Peyer's patch (tissue), 4 donors: ENCODE data around the gene FNDC1. TPM values are rescaled to one million over a fixed set of nuclear protein-coding genes. Genes with fewer than 3 reads are reported as not detected.

Experiments used
- DNase-seq, 3 donors: peaks; one replicate each; pipeline ENCODE4 v3.0.0-alpha.2; 2017 to 2019
- H3K27ac ChIP-seq, 4 donors: fragments of 200-600 bp; sonication (generic); one replicate each; pipeline ENCODE4 v1.5.1; 2016 to 2019
- H3K27me3 ChIP-seq, 2 donors: fragments of 200-600 bp; sonication (generic); one replicate each; pipeline ENCODE4 v1.5.1; 2019
- H3K36me3 ChIP-seq, 3 donors: fragments of 200-600 bp; sonication (generic); one replicate each; pipeline ENCODE4 v1.5.1; 2016 to 2019
- H3K4me1 ChIP-seq, 4 donors: fragments of 200-600 bp; sonication (generic); one replicate each; pipeline ENCODE4 v1.5.1; 2016 to 2019
- H3K4me3 ChIP-seq, 4 donors: fragments of 200-600 bp; sonication (generic); 1 replicate in 3 of 4; 2 replicates in 1 of 4; pipeline ENCODE4 v1.5.1; 2016 to 2019; ENCODE audit warnings: mild to moderate bottlenecking in 1 of 4
- H3K9me3 ChIP-seq, 4 donors: fragments of 200-600 bp; sonication (generic); one replicate each; pipeline ENCODE4 v1.5.1; 2016 to 2019; ENCODE audit warnings: mild to moderate bottlenecking in 1 of 4
- POLR2A ChIP-seq, 2 donors: fragments of 450-650 bp; IDR thresholded peaks; one replicate each; pipeline ENCODE4 v1.5.1; 2017; ENCODE audit warnings: antibody characterized with exemption in 2 of 2, mild to moderate bottlenecking in 2 of 2, moderate library complexity in 2 of 2
- total RNA-seq, 4 donors: library from RNA; depleted of rRNA; stranded (reverse); fragments of >200 nt; gene quantifications; one replicate each; pipeline ENCODE4 v1.1.0, GENCODE V29; 2016
- TF ChIP-seq, protein P1 (sequence below), 6 experiments: fragments of 450-650 bp in 4 of 6; fragments of 200-600 bp in 2 of 6; sonication (generic) in 1 of 6; IDR thresholded peaks; one replicate each; pipeline ENCODE4 v1.5.1; 2017 to 2019; ENCODE audit warnings: antibody characterized with exemption in 6 of 6, mild to moderate bottlenecking in 3 of 6, moderate library complexity in 1 of 6

The FNDC1 gene
- total RNA-seq, 4 donors from 2014 or later: 0.54 to 1.7 TPM; not detected in 2

DNA sequence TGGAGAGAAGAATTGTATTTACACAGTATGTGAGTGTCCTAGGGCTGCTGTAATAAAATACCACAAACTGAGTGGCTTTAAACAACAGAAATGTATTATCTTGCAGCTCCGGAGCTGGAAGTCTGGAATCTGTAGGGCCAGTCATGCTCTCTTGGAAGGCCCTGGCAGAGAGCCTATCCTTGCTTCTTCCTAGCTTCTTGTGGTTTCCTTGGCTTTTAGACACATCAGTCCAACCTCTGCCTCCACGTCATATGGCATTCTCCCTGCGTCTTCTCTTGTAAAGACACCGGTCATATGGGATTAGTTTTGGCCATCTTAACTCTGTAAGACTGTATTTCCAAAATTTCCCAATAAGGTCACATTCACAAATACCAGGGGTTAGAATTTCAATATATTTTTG, 10.8 kb downstream of the FNDC1 start:
- TF ChIP-seq, protein P1, sequence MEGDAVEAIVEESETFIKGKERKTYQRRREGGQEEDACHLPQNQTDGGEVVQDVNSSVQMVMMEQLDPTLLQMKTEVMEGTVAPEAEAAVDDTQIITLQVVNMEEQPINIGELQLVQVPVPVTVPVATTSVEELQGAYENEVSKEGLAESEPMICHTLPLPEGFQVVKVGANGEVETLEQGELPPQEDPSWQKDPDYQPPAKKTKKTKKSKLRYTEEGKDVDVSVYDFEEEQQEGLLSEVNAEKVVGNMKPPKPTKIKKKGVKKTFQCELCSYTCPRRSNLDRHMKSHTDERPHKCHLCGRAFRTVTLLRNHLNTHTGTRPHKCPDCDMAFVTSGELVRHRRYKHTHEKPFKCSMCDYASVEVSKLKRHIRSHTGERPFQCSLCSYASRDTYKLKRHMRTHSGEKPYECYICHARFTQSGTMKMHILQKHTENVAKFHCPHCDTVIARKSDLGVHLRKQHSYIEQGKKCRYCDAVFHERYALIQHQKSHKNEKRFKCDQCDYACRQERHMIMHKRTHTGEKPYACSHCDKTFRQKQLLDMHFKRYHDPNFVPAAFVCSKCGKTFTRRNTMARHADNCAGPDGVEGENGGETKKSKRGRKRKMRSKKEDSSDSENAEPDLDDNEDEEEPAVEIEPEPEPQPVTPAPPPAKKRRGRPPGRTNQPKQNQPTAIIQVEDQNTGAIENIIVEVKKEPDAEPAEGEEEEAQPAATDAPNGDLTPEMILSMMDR (IDR thresholded peaks at IDR 0.05): no peak
- TF ChIP-seq POLR2A (IDR thresholded peaks at IDR 0.05): no peak
- H3K9me3 ChIP-seq: no peaks in the 10 kb centered on the region
- no peak overlapping the region for H3K27ac ChIP-seq
- H3K36me3 ChIP-seq: no peaks in the 10 kb centered on the region
- DNase-seq: no peak
- H3K4me1 ChIP-seq: no peaks in the 10 kb centered on the region
- no peaks in the 10 kb centered on the region for H3K27me3 ChIP-seq
- no peak overlapping the region for H3K4me3 ChIP-seq

DNA sequence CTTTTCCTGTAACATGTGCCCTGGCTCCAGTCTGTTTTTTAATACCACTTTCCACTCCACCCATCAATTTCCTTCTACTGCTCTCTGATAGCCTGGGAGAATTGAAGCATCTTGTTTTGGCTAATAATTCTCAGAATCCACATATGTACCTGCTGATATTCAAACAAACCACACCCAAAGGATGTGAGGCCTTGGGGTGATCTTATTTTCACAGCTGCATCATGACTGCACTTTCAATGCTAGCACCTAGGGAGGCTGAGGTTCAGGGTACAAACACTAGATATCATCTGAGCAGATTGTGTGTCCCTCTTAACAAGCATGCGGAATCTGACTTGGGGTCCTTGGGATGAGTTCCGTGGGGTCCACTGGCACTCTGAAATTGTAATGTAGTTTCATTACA, 12.7 kb downstream of the FNDC1 start:
- no peak for DNase-seq
- Histone ChIP-seq H3K9me3 (peaks cover 0 to 5% (median 0%) of the 10 kb centered on the region in 4 donors), H3K4me3 (no peak overlapping the region), H3K4me1 (no peaks in the 10 kb centered on the region), H3K27me3 (no peaks in the 10 kb centered on the region), H3K36me3 (no peaks in the 10 kb centered on the region), H3K27ac (no peak overlapping the region)
- no peak for TF ChIP-seq POLR2A (IDR thresholded peaks at IDR 0.05)

DNA sequence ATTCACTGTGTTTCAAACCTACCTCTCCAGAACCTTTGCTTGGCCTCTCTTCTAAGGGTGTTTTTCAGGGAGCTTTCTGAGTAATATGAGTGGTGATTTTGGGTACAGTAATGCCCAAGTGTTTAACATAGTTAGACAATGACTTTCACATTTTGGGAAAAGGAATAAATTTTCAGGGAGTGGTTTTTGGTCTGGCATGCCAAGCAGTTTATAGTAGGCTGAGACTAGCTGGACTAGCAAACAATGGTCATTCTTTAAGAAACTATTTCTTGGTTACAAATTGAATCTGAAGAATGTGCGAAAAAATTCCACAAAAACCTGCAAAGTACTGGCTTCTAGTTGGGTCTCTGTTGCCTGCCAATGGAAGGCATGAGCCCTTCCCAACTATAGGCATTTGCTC, 15.4 kb downstream of the FNDC1 start:
- Histone ChIP-seq H3K4me3 (no peak overlapping the region), H3K27ac (no peak overlapping the region), H3K4me1 (no peaks in the 10 kb centered on the region), H3K9me3 (peaks cover 0 to 5% (median 0%) of the 10 kb centered on the region in 4 donors), H3K36me3 (no peaks in the 10 kb centered on the region), H3K27me3 (no peaks in the 10 kb centered on the region)
- DNase-seq: no peak
- no peak for TF ChIP-seq POLR2A (IDR thresholded peaks at IDR 0.05)
- TF ChIP-seq, protein P1 (IDR thresholded peaks at IDR 0.05): no peak

DNA sequence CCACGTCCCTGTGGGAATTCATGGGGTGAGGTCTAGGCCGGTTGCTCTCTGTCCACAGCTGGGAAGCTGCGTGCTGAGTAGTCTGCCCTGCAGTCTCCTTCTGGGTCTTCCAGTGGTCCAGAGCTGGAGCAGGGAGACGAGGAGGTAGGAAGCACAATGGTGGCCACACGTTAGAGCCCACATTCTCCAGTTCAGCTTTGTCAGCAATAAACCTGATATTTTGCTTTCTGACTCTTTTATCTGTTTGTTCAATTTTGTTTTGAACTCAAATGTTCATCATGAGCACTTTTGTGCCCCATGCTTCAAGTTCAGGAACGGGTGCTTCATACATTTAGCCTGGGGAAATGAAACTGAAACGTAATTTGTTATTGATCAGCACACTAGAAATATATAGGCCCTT, 21.3 kb downstream of the FNDC1 start:
- Histone ChIP-seq H3K4me3 (no peak overlapping the region), H3K27me3 (no peaks in the 10 kb centered on the region), H3K27ac (no peak overlapping the region), H3K36me3 (no peaks in the 10 kb centered on the region), H3K9me3 (peaks cover 0 to 5% (median 0%) of the 10 kb centered on the region in 4 donors), H3K4me1 (no peaks in the 10 kb centered on the region)
- TF ChIP-seq POLR2A (IDR thresholded peaks at IDR 0.05): no peak
- TF ChIP-seq, protein P1 (IDR thresholded peaks at IDR 0.05): no peak
- no peak for DNase-seq

DNA sequence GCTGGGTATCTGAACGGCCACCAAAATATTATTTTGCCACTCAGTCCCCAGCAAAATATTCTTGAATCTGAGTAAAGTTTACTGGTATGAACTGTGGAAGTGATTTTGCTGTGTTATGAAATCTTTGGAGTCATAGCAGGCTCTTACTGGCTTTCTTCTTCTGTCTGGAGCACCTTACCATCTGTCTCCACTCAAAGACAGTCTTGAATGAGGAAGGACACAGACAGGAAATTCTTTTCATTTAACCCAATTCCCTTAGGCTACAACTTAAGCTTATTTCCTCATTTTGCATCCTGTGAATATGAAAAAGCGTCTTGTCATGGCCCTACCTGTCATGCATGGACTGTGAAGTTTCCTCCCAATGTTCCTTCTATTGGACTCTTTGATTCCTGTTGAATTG, 24.7 kb downstream of the FNDC1 start:
- Histone ChIP-seq H3K36me3 (no peaks in the 10 kb centered on the region), H3K9me3 (no peaks in the 10 kb centered on the region), H3K4me1 (no peaks in the 10 kb centered on the region), H3K27me3 (no peaks in the 10 kb centered on the region), H3K27ac (no peak overlapping the region), H3K4me3 (no peak overlapping the region)
- no peak for TF ChIP-seq POLR2A (IDR thresholded peaks at IDR 0.05)
- TF ChIP-seq, protein P1 (IDR thresholded peaks at IDR 0.05): no peak
- DNase-seq: no peak

DNA sequence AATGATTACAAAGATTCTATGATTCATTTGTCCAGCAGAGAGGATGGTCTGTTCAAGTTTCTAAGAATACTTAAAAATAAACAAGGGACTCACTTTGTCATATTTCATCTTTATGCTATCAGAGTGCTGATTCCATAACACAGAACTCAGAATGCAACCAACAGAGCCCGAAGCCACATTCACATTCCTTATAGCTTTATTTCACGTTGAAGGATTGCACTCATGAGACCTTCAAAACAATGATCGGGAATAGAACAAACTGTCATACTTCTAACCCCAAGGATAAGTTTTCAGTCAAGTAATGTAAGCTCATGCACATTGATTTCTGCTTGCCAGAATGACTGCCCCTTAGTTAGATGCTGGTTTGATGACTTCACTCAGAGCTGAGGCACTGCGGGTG, 25.2 kb downstream of the FNDC1 start:
- DNase-seq: no peak
- no peaks in the 10 kb centered on the region for H3K36me3 ChIP-seq
- H3K9me3 ChIP-seq: no peaks in the 10 kb centered on the region
- H3K27ac ChIP-seq: no peak overlapping the region
- H3K27me3 ChIP-seq: no peaks in the 10 kb centered on the region
- H3K4me3 ChIP-seq: no peak overlapping the region
- H3K4me1 ChIP-seq: no peaks in the 10 kb centered on the region
- TF ChIP-seq POLR2A (IDR thresholded peaks at IDR 0.05): no peak
- TF ChIP-seq, protein P1 (IDR thresholded peaks at IDR 0.05): no peak
